Right lobe of liver (tissue), 4 donors: ENCODE data around the gene LYSMD4.

ENCODE experiments used
- CTCF ChIP-seq, 4 donors: fragments of 200-600 bp in 3 of 4; fragments of 450-650 bp in 1 of 4; IDR thresholded peaks; one replicate each; pipeline versions ENCODE4 v1.5.1 to v1.8.0; 2016 to 2022; ENCODE audit warnings: antibody characterized with exemption in 4 of 4, mild to moderate bottlenecking in 2 of 4
- POLR2A ChIP-seq: fragments of 450-650 bp; IDR thresholded peaks from one replicate; pipeline ENCODE4 v1.6.1; 2017; ENCODE audit warnings: antibody characterized with exemption, mild to moderate bottlenecking
- donor health status: DM: no; HTN: no; CAD: no.
- donor health status: DM: no; HTN: no; CAD: no.
- donor health status: DM: no; HTN: yes; CAD: no.

- no peak for TF ChIP-seq POLR2A
- TF ChIP-seq CTCF (IDR thresholded peaks at IDR 0.05): no peak
Measured at GRCh38 chr15:99749386-99749785, 16.1 kb upstream of the LYSMD4 start.
